ENCODE results near the gene GMPS. TPM values are rescaled to one million over a fixed set of nuclear protein-coding genes. Genes with fewer than 3 reads are reported as not detected.
A peak's percentile ranks its signal among the peaks of the same experiment; 100 is the strongest.

Gene GMPS
- total RNA-seq, 1 donor from 2014 or later: 66.5 TPM

DNA sequence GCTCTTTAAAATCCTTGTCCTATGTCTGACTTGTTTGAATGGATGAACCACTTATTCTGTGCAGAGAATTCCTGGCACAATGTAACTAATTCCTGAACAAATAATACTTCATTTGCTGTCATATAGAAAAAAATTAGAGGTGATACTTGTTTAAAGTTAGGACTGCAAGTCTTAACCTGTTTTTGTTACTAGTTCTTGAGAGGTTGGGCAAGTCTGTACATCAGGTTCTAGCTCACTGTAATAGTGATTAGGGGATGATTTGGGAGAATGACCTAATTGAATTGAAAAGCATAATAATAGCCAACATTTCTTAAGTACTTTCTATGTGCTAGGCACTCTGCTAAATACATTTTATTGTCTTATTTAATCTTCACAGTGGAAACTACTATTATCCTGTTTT, 49.3 kb downstream of the GMPS start:
- H3K4me1 Mint-ChIP-seq (ENCODE audit: unreplicated experiment): no peaks in the 10 kb centered on the region
- TF ChIP-seq, protein P1, sequence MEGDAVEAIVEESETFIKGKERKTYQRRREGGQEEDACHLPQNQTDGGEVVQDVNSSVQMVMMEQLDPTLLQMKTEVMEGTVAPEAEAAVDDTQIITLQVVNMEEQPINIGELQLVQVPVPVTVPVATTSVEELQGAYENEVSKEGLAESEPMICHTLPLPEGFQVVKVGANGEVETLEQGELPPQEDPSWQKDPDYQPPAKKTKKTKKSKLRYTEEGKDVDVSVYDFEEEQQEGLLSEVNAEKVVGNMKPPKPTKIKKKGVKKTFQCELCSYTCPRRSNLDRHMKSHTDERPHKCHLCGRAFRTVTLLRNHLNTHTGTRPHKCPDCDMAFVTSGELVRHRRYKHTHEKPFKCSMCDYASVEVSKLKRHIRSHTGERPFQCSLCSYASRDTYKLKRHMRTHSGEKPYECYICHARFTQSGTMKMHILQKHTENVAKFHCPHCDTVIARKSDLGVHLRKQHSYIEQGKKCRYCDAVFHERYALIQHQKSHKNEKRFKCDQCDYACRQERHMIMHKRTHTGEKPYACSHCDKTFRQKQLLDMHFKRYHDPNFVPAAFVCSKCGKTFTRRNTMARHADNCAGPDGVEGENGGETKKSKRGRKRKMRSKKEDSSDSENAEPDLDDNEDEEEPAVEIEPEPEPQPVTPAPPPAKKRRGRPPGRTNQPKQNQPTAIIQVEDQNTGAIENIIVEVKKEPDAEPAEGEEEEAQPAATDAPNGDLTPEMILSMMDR (IDR thresholded peaks at IDR 0.05; ENCODE audit: unreplicated experiment): no peak

DNA sequence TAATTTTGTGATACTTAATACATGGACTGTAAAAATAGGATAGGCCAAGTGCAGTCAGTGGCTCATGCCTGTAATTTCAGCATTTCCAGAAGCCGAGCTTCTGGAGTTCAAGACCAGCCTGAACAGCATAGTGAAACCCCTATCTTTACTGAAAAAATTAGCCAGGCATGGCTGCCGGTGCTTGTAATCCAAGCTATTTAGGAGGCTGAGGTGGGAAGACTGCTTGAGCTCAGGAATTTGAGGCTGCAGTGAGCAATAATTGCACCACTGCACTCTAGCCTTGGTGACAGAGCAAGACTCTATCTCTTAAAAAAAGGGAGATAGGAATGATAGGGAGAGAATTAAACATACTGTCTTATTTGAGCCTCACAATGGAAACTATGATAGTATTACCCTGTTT, 51.0 kb downstream of the GMPS start:
- Mint-ChIP-seq H3K36me3 (ENCODE audit: low read depth, unreplicated experiment) (peaks cover 8% of the 10 kb centered on the region), H3K27ac (ENCODE audit: unreplicated experiment) (no peak overlapping the region), H3K4me1 (ENCODE audit: unreplicated experiment) (no peaks in the 10 kb centered on the region), H3K4me3 (ENCODE audit: unreplicated experiment) (no peak overlapping the region), H3K27me3 (ENCODE audit: unreplicated experiment) (no peaks in the 10 kb centered on the region), H3K9me3 (ENCODE audit: unreplicated experiment) (no peaks in the 10 kb centered on the region)
- TF ChIP-seq, protein P1 (IDR thresholded peaks at IDR 0.05; ENCODE audit: unreplicated experiment): no peak
- no peak for DNase-seq (ENCODE audit: low spot score)

More for the DNA sequence above, 49.3 kb downstream of the GMPS start:
- DNase-seq (ENCODE audit: low spot score): no peak
- Mint-ChIP-seq H3K27me3 (ENCODE audit: unreplicated experiment) (no peaks in the 10 kb centered on the region), H3K4me3 (ENCODE audit: unreplicated experiment) (no peak overlapping the region), H3K9me3 (ENCODE audit: unreplicated experiment) (no peaks in the 10 kb centered on the region), H3K27ac (ENCODE audit: unreplicated experiment) (no peak overlapping the region), H3K36me3 (ENCODE audit: low read depth, unreplicated experiment) (peaks cover 19% of the 10 kb centered on the region)

DNA sequence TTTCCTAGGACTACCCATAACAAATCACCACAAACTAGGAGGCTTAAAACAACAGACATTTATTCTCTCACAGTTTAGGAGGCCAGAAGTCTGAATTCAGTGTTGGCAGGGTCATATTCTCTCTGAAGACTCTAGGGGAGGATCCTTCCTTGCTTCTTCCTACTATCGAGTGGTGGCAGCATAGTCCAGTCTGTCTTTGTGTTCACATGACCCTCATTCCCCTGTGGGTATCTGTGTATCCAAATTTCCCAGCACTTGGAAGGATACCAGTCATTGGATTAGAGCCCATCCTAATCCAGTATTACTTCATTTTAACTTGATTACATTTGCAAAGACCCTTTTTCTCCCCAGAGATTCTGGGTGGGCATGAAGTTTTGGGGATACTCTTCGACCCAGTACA, 63.8 kb downstream of the GMPS start:
- Mint-ChIP-seq H3K36me3 (ENCODE audit: low read depth, unreplicated experiment) (peaks cover 8% of the 10 kb centered on the region), H3K4me1 (ENCODE audit: unreplicated experiment) (no peaks in the 10 kb centered on the region), H3K4me3 (ENCODE audit: unreplicated experiment) (no peak overlapping the region), H3K27me3 (ENCODE audit: unreplicated experiment) (no peaks in the 10 kb centered on the region), H3K9me3 (ENCODE audit: unreplicated experiment) (no peaks in the 10 kb centered on the region), H3K27ac (ENCODE audit: unreplicated experiment) (peak overlapping the region; percentile 31)
- no peak for DNase-seq (ENCODE audit: low spot score)
- TF ChIP-seq, protein P1 (IDR thresholded peaks at IDR 0.05; ENCODE audit: unreplicated experiment): no peak

DNA sequence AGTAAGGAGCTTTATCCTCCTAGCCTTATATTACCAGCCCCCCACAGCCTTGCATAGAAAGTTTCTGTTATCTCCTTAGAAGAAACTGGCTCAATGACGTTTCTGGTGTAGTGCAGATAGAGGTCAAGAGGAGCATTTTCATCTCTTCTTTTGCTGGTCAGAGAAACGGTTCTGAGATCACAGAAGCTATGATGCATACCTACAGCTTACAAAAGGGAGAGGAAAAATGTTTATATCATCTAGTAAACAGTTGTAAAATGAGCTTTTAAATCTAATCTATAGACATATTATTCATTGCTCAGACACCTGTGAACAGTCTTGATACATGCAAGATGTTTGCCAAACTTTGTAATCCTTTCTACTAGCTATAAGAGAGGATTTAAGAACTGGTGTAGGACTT, 68.0 kb downstream of the GMPS start:
- H3K36me3 Mint-ChIP-seq (ENCODE audit: low read depth, unreplicated experiment): peaks cover 8% of the 10 kb centered on the region
- H3K27ac Mint-ChIP-seq (ENCODE audit: unreplicated experiment): peak overlapping the region; percentile 10
- DNase-seq (ENCODE audit: low spot score): no peak
- H3K27me3 Mint-ChIP-seq (ENCODE audit: unreplicated experiment): no peaks in the 10 kb centered on the region
- no peaks in the 10 kb centered on the region for H3K4me1 Mint-ChIP-seq (ENCODE audit: unreplicated experiment)
- H3K9me3 Mint-ChIP-seq (ENCODE audit: unreplicated experiment): no peaks in the 10 kb centered on the region
- TF ChIP-seq, protein P1 (IDR thresholded peaks at IDR 0.05; ENCODE audit: unreplicated experiment): no peak
- no peak overlapping the region for H3K4me3 Mint-ChIP-seq (ENCODE audit: unreplicated experiment)

DNA sequence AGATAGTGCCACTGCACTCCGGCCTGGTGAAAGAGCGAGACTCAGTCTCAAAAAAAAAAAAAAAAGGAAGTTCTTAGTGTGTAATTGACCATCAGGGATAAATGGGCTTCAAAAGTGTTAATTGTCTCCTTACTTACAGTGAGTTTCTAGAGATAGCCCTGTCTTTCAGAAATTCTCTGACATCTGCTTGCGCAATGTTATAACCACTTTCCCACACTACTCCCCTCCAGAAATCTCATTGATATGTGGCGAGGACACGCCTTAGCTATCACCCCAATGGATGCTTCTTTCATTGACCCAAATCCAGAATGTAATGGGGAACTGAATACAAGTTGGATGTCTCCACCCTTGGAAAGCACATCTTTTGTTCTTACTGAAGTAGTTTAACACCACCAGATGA, 70.9 kb downstream of the GMPS start:
- no peaks in the 10 kb centered on the region for H3K4me1 Mint-ChIP-seq (ENCODE audit: unreplicated experiment)
- TF ChIP-seq, protein P1 (IDR thresholded peaks at IDR 0.05; ENCODE audit: unreplicated experiment): no peak
- H3K27ac Mint-ChIP-seq (ENCODE audit: unreplicated experiment): no peak overlapping the region
- H3K4me3 Mint-ChIP-seq (ENCODE audit: unreplicated experiment): no peak overlapping the region
- DNase-seq (ENCODE audit: low spot score): no peak
- H3K27me3 Mint-ChIP-seq (ENCODE audit: unreplicated experiment): no peaks in the 10 kb centered on the region
- H3K36me3 Mint-ChIP-seq (ENCODE audit: low read depth, unreplicated experiment): no peaks in the 10 kb centered on the region
- H3K9me3 Mint-ChIP-seq (ENCODE audit: unreplicated experiment): no peaks in the 10 kb centered on the region
